ENCODE measurements around the gene TIPARP. TPM values are rescaled to one million over a fixed set of nuclear protein-coding genes. Genes with fewer than 3 reads are reported as not detected.

The TIPARP gene
- total and polyA plus RNA-seq, 7 donors = 12.2 to 42.8 (median 25.8) TPM

- WGBS, 2 donors = 29 to 68% methylated on average over 7 of the region's 7 CpGs
- H3K27me3 ChIP-seq = no peaks in the 10 kb centered on the region
- H3K4me3 ChIP-seq = no peak overlapping the region
- TF ChIP-seq POLR2AphosphoS5 (IDR thresholded peaks at IDR 0.05) = no peak
- TF ChIP-seq, protein P1, sequence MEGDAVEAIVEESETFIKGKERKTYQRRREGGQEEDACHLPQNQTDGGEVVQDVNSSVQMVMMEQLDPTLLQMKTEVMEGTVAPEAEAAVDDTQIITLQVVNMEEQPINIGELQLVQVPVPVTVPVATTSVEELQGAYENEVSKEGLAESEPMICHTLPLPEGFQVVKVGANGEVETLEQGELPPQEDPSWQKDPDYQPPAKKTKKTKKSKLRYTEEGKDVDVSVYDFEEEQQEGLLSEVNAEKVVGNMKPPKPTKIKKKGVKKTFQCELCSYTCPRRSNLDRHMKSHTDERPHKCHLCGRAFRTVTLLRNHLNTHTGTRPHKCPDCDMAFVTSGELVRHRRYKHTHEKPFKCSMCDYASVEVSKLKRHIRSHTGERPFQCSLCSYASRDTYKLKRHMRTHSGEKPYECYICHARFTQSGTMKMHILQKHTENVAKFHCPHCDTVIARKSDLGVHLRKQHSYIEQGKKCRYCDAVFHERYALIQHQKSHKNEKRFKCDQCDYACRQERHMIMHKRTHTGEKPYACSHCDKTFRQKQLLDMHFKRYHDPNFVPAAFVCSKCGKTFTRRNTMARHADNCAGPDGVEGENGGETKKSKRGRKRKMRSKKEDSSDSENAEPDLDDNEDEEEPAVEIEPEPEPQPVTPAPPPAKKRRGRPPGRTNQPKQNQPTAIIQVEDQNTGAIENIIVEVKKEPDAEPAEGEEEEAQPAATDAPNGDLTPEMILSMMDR (IDR thresholded peaks at IDR 0.05) = no peak
- TF ChIP-seq POLR2A (IDR thresholded peaks at IDR 0.05) = no peak
- TF ChIP-seq EP300 (IDR thresholded peaks at IDR 0.05) = no peak
- no peaks in the 10 kb centered on the region for H3K4me1 ChIP-seq
- no peaks in the 10 kb centered on the region for H3K9me3 ChIP-seq
- H3K36me3 ChIP-seq = no peaks in the 10 kb centered on the region
- no peak overlapping the region for H3K27ac ChIP-seq
- no peak for DNase-seq
- intact Hi-C loops (cut with DNase I) = no loop called here
Measured at GRCh38 chr3:156728267-156728985, 54.0 kb downstream of the TIPARP start.

- WGBS, 2 donors = 82 to 93% methylated on average over 2 of the region's 2 CpGs
- no peaks in the 10 kb centered on the region for H3K4me1 ChIP-seq
- no peak overlapping the region for H3K4me3 ChIP-seq
- DNase-seq = no peak
- no peak overlapping the region for H3K27ac ChIP-seq
- no peaks in the 10 kb centered on the region for H3K27me3 ChIP-seq
- TF ChIP-seq EP300 (IDR thresholded peaks at IDR 0.05) (no peak), POLR2AphosphoS5 (IDR thresholded peaks at IDR 0.05) (no peak), POLR2A (IDR thresholded peaks at IDR 0.05) (no peak)
- TF ChIP-seq, protein P1 (IDR thresholded peaks at IDR 0.05) = no peak
- intact Hi-C loops (cut with DNase I) = no loop called here
- H3K36me3 ChIP-seq = no peaks in the 10 kb centered on the region
- no peaks in the 10 kb centered on the region for H3K9me3 ChIP-seq
Measured at GRCh38 chr3:156729460-156730179, 55.2 kb downstream of the TIPARP start.

DNA sequence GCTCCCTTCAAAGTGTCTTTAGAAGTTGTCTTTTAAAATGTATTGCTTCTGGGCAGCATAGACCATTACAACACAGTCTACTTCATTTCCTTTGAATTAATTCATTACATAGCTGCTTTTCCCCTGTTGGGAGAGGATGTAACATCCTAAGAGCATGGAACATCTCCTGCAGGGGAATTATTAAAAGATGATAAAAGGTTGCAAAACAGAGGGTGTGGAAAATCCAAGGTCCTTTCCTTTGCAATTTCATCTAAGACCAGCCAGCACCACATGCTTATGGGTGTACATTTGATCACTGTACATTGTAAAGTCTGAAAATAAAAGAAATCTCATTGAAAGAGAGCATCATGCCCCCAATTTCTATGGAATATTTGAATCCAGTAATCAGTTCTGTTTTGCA, 57.4 kb downstream of the TIPARP start:
- Histone ChIP-seq H3K27me3 (no peaks in the 10 kb centered on the region), H3K36me3 (no peaks in the 10 kb centered on the region), H3K27ac (no peak overlapping the region), H3K9me3 (no peaks in the 10 kb centered on the region), H3K4me3 (no peak overlapping the region), H3K4me1 (no peaks in the 10 kb centered on the region)
- no peak for DNase-seq
- TF ChIP-seq EP300 (IDR thresholded peaks at IDR 0.05) (no peak), POLR2A (IDR thresholded peaks at IDR 0.05) (no peak), POLR2AphosphoS5 (IDR thresholded peaks at IDR 0.05) (no peak)
- TF ChIP-seq, protein P1 (IDR thresholded peaks at IDR 0.05) = no peak
- intact Hi-C loops (cut with DNase I) = no loop called here

DNA sequence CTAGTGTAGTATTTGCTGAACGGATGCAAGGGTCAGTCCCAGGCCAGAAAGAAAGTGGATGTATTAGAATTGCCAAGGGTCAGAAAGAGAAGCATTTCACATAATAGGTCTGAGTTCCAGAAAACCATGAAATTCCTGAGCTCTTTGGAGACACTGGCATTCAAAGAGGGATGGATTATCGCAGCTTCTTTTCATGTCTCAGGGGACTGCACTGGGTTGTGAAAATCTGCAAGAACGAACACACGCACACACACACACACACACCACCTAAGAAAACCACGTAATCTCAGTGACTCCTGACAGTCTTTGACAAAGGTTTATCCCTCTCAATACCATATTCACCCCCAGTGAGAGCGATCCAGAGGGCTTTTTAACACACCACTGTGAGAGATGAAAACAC, 57.9 kb downstream of the TIPARP start:
- no peaks in the 10 kb centered on the region for H3K27me3 ChIP-seq
- intact Hi-C loops (cut with DNase I) = no loop called here
- TF ChIP-seq POLR2A (IDR thresholded peaks at IDR 0.05) = no peak
- TF ChIP-seq POLR2AphosphoS5 (IDR thresholded peaks at IDR 0.05) = no peak
- TF ChIP-seq, protein P1 (IDR thresholded peaks at IDR 0.05) = no peak
- TF ChIP-seq EP300 (IDR thresholded peaks at IDR 0.05) = no peak
- no peaks in the 10 kb centered on the region for H3K4me1 ChIP-seq
- H3K9me3 ChIP-seq = no peaks in the 10 kb centered on the region
- WGBS, 2 donors = 70 to 82% methylated on average over 6 of the region's 6 CpGs
- H3K27ac ChIP-seq = no peak overlapping the region
- H3K4me3 ChIP-seq = no peak overlapping the region
- H3K36me3 ChIP-seq = no peaks in the 10 kb centered on the region
- no peak for DNase-seq

All from sigmoid colon (tissue), 7 donors.